Adrenal gland (tissue), 12 donors: Measurements from ENCODE around the gene PRKN. TPM values are rescaled to one million over a fixed set of nuclear protein-coding genes. Genes with fewer than 3 reads are reported as not detected.

Experiments used
- DNase-seq, 7 donors: peaks; one replicate each; pipeline ENCODE4 v3.0.0-alpha.2; 2019 to 2020
- H3K27ac ChIP-seq, 5 donors: fragments of 200-600 bp; sonication (generic) in 4 of 5; 1 replicate in 3 of 5; 2 replicates in 2 of 5; pipeline versions ENCODE4 v1.5.1 to v1.8.0; 2016 to 2020; ENCODE audit warnings: mild to moderate bottlenecking in 1 of 5
- H3K27me3 ChIP-seq: fragments of 200-600 bp; 2 replicates; pipeline ENCODE4 v1.8.0; 2021
- H3K36me3 ChIP-seq, 2 donors: fragments of 200-600 bp; replicated peaks in 1 of 2; 1 replicate in 1 of 2; 2 replicates in 1 of 2; pipeline versions ENCODE4 v1.5.1 to v1.8.0; 2018 to 2022
- H3K4me1 ChIP-seq, 2 donors: fragments of 200-600 bp; replicated peaks in 1 of 2; 1 replicate in 1 of 2; 2 replicates in 1 of 2; pipeline versions ENCODE4 v1.5.1 to v1.8.0; 2018 to 2021
- H3K4me3 ChIP-seq, 4 donors: fragments of 200-600 bp; sonication (generic) in 3 of 4; one replicate each; pipeline ENCODE4 v1.5.1; 2016 to 2018
- H3K9me3 ChIP-seq, 3 donors: fragments of 200-600 bp; sonication (generic) in 1 of 3; replicated peaks in 1 of 3; 1 replicate in 2 of 3; 2 replicates in 1 of 3; pipeline versions ENCODE4 v1.5.1 to v1.8.0; 2016 to 2021
- POLR2A ChIP-seq, 2 donors: fragments of 450-650 bp; IDR thresholded peaks; one replicate each; pipeline ENCODE4 v1.6.1; 2017; ENCODE audit warnings: antibody characterized with exemption in 2 of 2, mild to moderate bottlenecking in 2 of 2, moderate library complexity in 1 of 2
- WGBS, 4 donors: extraction: QIAGEN DNeasy Blood & Tissue Kit in 2 of 4; methylation state at CpG; one replicate each; pipeline versions ENCODE4 v1.1.5 to v1.1.7; 2013 to 2017; 5-methylcytosine and 5-hydroxymethylcytosine counted together
- intact Hi-C, 2 donors: fragments of 100-400 bp; cut with DNase I; formaldehyde crosslinking; loops; one replicate each; pipeline versions ENCODE4 v1.14.1 to v1.15.0; 2022 to 2023
- polyA plus RNA-seq, 3 donors: library from polyadenylated mRNA; stranded (reverse); fragments of 200-250 nt in 2 of 3; fragments of 350-450 nt in 1 of 3; fragmentation: Illumina TruSeq in 1 of 3; extraction: RNeasy Lipid Tissue Mini Kit (QIAGEN cat#74804) in 1 of 3; gene quantifications; one replicate each; pipeline ENCODE4 v1.2.3, GENCODE V29; 2013 to 2014
- total RNA-seq, 9 donors: library from RNA; depleted of rRNA in 4 of 9; stranded (reverse); fragments of >200 nt in 4 of 9; fragments of 120-200 nt in 1 of 9; fragmentation: NEBNext Ultra II Directional in 1 of 9; extraction: Animal tissue kit (Norgen Biotek cat#: 25700) in 1 of 9; gene quantifications; one replicate each; pipeline versions ENCODE4 v1.1.0 to v1.2.4, GENCODE V29; 2013 to 2023
- TF ChIP-seq, protein P1 (sequence below), 6 experiments: fragments of 450-650 bp in 4 of 6; fragments of 200-600 bp in 2 of 6; sonication (generic) in 1 of 6; IDR thresholded peaks; 1 replicate in 5 of 6; 2 replicates in 1 of 6; pipeline versions ENCODE4 v1.5.1 to v1.8.0; 2016 to 2021; ENCODE audit warnings: antibody characterized with exemption in 6 of 6, mild to moderate bottlenecking in 2 of 6, moderate library complexity in 1 of 6
- donor health status: healthy with polysubstance abuse.
- donor health status: Bipolar disorder and iron deficiency.
- donor health status: DM: yes; HTN: yes; CAD: no.
- donor health status: DM: no; HTN: no; CAD: no.
- donor health status: DM: no; HTN: no; CAD: no.
- donor health status: DM: yes; HTN: yes; CAD: no.

PRKN gene
- total and polyA plus RNA-seq, 12 donors = 1.9 to 159 (median 13.3) TPM

DNA sequence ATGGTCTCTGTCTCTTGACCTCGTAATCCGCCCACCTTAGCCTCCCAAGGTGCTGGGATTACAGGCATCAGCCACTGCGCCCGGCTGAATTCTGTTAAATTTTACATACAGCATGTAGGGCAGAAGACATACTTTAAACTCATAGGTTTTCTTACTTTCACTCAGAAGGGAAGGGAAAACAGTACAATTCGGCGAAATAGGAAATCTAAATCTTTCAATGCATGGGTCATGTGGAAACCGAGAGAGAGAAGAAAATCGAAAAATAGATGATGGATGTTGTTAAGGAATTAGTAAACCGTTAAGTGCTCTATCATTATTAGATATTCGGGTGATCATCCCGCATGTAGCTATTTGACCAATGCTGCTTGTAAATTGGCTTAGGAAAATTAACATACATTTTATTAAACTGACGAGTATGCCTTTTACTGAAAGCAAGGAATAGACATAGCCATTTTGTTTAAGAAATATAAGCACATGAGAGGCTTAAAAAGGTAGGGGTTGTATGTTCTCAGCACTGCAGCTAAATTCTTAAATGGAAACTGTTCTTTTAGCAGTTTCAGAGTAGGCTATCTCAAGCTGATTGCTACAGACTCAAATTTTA, 1289.0 kb downstream of the PRKN start:
- Histone ChIP-seq H3K4me1 (peaks cover 0 to 16% of the 10 kb centered on the region in 2 donors), H3K27me3 (no peaks in the 10 kb centered on the region), H3K4me3 (peak overlapping the region in 1 of 4 donors; percentile 17), H3K27ac (peak overlapping the region in 3 of 5 donors; percentile 15 to 54 (median 27)), H3K36me3 (no peaks in the 10 kb centered on the region), H3K9me3 (no peaks in the 10 kb centered on the region)
- intact Hi-C loops = no loop called here
- WGBS, 4 donors = 88 to 91% (median 88%) methylated on average over 12 of the region's 12 CpGs
- no peak for DNase-seq
- TF ChIP-seq, protein P1, sequence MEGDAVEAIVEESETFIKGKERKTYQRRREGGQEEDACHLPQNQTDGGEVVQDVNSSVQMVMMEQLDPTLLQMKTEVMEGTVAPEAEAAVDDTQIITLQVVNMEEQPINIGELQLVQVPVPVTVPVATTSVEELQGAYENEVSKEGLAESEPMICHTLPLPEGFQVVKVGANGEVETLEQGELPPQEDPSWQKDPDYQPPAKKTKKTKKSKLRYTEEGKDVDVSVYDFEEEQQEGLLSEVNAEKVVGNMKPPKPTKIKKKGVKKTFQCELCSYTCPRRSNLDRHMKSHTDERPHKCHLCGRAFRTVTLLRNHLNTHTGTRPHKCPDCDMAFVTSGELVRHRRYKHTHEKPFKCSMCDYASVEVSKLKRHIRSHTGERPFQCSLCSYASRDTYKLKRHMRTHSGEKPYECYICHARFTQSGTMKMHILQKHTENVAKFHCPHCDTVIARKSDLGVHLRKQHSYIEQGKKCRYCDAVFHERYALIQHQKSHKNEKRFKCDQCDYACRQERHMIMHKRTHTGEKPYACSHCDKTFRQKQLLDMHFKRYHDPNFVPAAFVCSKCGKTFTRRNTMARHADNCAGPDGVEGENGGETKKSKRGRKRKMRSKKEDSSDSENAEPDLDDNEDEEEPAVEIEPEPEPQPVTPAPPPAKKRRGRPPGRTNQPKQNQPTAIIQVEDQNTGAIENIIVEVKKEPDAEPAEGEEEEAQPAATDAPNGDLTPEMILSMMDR (IDR thresholded peaks at IDR 0.05) = no peak
- TF ChIP-seq POLR2A (IDR thresholded peaks at IDR 0.05) = no peak

GRCh38 chr6:161437851-161438250, 1289.7 kb downstream of the PRKN start:
- H3K27ac ChIP-seq = no peak overlapping the region

GRCh38 chr6:161436106-161436876, 1291.3 kb downstream of the PRKN start:
- no peak overlapping the region for H3K4me3 ChIP-seq
- intact Hi-C loops = no loop called here
- no peaks in the 10 kb centered on the region for H3K9me3 ChIP-seq
- peak overlapping the region in 1 of 5 donors; percentile 62 for H3K27ac ChIP-seq
- no peaks in the 10 kb centered on the region for H3K36me3 ChIP-seq
- WGBS, 4 donors = 79 to 88% (median 87%) methylated on average over 7 of the region's 7 CpGs
- no peak for TF ChIP-seq POLR2A (IDR thresholded peaks at IDR 0.05)
- TF ChIP-seq, protein P1 (IDR thresholded peaks at IDR 0.05) = no peak
- no peaks in the 10 kb centered on the region for H3K27me3 ChIP-seq
- H3K4me1 ChIP-seq = peaks cover 0 to 16% of the 10 kb centered on the region in 2 donors
- no peak for DNase-seq

More at GRCh38 chr6:161437851-161438250, 1289.7 kb downstream of the PRKN start:
- Histone ChIP-seq H3K27me3 (no peaks in the 10 kb centered on the region), H3K4me3 (no peak overlapping the region), H3K9me3 (no peaks in the 10 kb centered on the region), H3K36me3 (no peaks in the 10 kb centered on the region), H3K4me1 (peaks cover 0 to 16% of the 10 kb centered on the region in 2 donors)
- no peak for DNase-seq
- intact Hi-C loops = no loop called here
- WGBS, 4 donors = 92 to 96% (median 95%) methylated on average over 3 of the region's 3 CpGs
- TF ChIP-seq, protein P1 (IDR thresholded peaks at IDR 0.05) = no peak
- no peak for TF ChIP-seq POLR2A (IDR thresholded peaks at IDR 0.05)

DNA sequence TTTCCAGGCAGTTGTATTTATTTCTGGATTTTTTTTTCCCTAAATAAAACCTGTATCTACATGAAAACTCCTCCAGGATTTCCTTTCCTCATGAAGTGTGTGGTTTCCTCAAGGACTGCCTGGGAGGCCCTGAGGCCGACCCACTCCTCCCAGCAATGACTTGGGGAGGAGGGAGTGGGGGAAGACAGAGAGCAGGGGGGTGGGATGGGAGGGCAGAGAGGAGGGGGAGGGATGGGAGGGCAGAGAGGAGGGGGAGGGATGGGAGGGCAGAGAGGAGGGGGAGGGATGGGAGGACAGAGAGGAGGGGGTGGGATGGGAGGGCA, 1291.9 kb downstream of the PRKN start:
- H3K9me3 ChIP-seq = no peaks in the 10 kb centered on the region
- H3K4me1 ChIP-seq = peaks cover 0 to 16% of the 10 kb centered on the region in 2 donors
- no peaks in the 10 kb centered on the region for H3K36me3 ChIP-seq
- H3K27me3 ChIP-seq = no peaks in the 10 kb centered on the region
- peak overlapping the region in 2 of 5 donors; percentile 62 for H3K27ac ChIP-seq
- peak overlapping the region in 1 of 4 donors; percentile 9 for H3K4me3 ChIP-seq
- WGBS, 4 donors = 8 to 13% (median 10%) methylated on average over 1 of the region's 1 CpG
- intact Hi-C loops = no loop called here
- TF ChIP-seq POLR2A (IDR thresholded peaks at IDR 0.05) = no peak
- TF ChIP-seq, protein P1 (IDR thresholded peaks at IDR 0.05) = no peak
- DNase-seq = no peak
